NCI-H82 treated with DMSO at 0.1 percent for 48 hours (cell line): Measurements from ENCODE around the gene PRRC2B.
"Not testable (repeated sequence)": the region's sequence is repeated elsewhere in the genome, so short reads cannot be mapped to it uniquely, and the experiment has no call there.

ENCODE experiments used
- DNase-seq: peaks from one replicate; lab custom pipeline; 2025; ENCODE audit not compliant: unreplicated experiment; lab: John Stamatoyannopoulos, UW

The PRRC2B gene

GRCh38 chr9:131433302-131433854 is 39.5 kb downstream of the PRRC2B start:
- no peak for DNase-seq

- DNase-seq, result no peak
Observed at GRCh38 chr9:131434673-131435072, 40.8 kb downstream of the PRRC2B start.

DNA sequence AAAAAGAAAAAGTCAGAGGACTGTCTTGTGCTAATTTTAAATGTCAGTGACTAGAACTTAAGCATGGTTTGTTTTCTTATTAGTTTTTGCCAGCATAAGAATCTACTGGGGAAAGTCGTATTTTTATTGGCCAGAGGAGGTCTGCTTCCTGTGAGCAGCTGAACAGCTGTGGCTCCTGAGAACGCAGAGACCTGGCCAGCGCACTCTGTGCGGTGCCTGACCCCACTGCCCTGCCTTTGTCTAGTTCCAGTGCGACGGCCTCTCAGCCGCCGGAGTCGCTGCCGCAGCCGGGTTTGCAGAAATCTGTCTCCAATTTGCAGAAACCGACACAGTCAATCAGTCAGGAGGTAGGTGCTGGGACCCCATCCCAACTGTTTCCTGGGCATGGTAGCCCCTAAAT is 42.5 kb downstream of the PRRC2B start:
- DNase-seq, result no peak

GRCh38 chr9:131436865-131437271 is 43.0 kb downstream of the PRRC2B start:
- DNase-seq, result no peak

DNA sequence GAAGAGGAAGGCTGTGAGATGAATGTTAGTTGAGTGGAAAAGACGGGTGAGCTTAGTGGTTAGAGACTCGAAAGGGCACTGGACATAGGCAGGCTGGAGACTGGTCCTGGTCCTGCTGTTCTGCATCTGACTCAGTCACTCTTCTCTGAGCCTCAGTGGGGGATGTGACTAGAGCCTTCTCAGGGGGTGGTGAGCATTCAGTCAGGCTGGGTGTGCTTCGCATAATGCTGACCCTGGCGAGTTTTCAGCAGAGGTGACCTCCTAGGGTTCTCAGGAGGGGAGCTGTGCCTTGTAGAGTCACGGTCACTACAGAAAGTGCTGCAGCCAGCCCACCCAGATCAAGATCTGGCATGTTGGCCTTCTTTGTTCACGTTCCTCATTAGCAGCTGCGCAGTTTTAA is 44.3 kb downstream of the PRRC2B start:
- no peak for DNase-seq

DNA sequence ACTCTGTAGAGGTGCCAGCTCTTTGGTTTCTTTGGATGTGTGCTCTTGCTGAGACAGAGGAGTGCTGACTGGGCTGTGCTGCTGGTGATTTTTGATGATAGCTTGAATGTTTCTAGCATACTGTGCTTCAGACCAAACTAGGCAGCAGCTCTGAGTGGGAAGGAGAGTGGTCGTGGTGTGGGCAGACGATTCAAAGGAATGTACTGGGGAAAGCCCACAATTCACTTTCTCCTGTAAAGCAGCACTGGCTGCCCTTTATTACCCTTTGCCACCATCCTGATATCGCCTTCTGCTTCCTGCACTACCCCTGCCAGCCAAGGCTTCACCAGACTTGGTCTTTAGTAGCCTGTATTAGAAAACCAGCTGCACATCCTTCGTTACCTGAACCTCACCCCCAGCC is 45.3 kb downstream of the PRRC2B start:
- DNase-seq, result no peak

GRCh38 chr9:131441441-131441840 is 47.6 kb downstream of the PRRC2B start:
- no peak for DNase-seq

- no peak for DNase-seq
Observed at GRCh38 chr9:131442351-131442750, 48.5 kb downstream of the PRRC2B start.

GRCh38 chr9:131443648-131444047 is 49.8 kb downstream of the PRRC2B start:
- no peak for DNase-seq

DNA sequence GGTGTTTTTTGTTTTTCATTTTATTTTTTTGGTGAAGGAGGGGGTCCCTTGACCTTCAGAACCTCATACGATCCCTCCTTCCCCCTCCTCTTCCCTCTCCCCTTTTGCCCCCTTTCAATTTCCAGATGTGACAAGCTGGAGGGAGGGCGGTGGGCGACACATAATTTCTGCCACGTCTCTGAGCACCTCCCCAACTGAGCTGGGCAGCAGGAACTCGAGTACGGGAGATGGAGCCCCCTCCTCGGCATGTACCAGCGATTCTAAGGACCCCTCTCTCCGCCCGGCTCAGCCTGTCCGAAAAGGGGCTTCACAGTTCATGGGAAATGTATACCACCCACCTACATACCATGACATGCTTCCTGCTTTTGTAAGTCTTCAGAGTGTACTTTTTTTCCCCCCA is 52.4 kb downstream of the PRRC2B start:
- DNase-seq, result no peak

- no peak for DNase-seq
Observed at GRCh38 chr9:131447148-131447547, 53.3 kb downstream of the PRRC2B start.

- no peak for DNase-seq
Observed at GRCh38 chr9:131447600-131447999, 53.7 kb downstream of the PRRC2B start.

GRCh38 chr9:131448818-131449217 is 54.9 kb downstream of the PRRC2B start:
- no peak for DNase-seq

DNA sequence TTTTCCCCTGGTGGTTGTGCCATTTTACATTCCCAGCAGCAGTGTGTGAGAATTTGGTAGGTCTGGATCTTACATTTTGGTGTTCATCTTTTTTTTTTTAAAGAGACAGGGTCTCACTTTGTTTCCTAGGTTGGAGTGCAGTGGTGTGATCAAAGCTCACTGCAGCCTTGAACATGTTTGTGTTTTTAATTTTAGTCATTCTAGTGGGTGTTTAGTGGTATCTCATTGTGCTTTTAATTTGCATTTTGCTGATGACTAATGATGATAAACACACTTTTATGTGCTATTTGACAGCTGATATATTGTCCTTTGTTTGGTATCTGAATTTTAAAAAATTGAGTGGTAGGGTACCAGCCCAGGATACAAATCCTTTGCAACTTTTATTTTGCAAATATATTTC is 55.4 kb downstream of the PRRC2B start:
- DNase-seq, result no peak

DNA sequence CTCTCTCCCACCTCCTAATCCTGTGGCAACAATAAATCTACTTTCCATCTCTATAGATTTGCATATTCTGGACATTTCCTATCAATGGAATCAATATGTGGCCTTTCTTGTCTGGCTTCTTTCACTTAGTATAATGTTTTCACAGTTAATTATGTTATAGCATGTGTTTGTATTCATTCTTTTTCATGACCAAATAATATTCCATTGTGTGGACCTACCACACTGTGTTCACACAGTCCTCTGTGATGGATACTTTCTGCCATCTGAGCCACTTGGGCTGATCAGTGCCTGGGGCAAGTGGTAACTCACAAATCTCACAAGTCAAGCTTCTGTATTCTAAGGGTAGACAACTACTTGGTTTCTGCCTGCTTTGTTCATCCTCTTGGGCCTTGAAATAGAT is 60.1 kb downstream of the PRRC2B start:
- no peak for DNase-seq

GRCh38 chr9:131455655-131456054 is 61.8 kb downstream of the PRRC2B start:
- not testable (repeated sequence) for DNase-seq

- no peak for DNase-seq
Observed at GRCh38 chr9:131457746-131458145, 63.9 kb downstream of the PRRC2B start.

DNA sequence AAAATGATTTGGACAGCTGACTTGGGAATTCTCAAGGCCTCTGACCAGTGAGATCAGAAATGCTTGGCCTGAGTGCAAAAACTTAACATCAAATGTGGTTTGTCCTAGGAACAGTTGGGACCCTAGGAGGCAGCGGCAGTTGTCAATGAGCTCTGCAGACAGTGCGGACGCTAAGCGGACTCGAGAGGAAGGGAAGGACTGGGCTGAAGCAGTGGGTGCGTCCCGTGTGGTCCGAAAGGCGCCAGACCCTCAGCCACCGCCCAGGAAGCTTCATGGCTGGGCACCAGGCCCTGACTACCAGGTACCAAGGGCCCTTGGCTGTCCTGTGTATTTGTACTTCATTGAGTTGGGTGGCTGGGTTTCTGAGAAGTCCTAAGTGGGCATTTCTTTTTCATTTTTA is 65.2 kb downstream of the PRRC2B start:
- DNase-seq, result no peak

DNA sequence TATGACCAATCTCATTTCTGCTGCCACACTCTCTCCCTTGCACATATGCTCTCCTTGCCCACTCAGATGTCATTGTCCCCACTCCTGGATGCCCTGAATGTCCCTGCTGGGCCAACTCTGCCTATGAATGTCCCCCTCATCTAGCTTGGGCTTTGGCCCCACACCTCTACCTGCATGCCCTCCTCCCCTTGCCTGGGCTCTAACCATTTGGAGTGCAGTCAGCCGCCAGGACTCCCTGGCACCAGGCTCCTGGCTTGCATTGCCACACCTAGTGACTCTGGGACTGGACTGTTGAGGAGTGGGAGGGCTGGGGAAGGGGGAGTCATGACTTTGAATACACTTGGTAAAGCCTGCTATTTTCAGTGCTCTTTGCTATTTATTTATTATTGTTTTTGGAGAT is 67.3 kb downstream of the PRRC2B start:
- no peak for DNase-seq

- DNase-seq, result no peak
Observed at GRCh38 chr9:131464354-131465000, 70.6 kb downstream of the PRRC2B start.

DNA sequence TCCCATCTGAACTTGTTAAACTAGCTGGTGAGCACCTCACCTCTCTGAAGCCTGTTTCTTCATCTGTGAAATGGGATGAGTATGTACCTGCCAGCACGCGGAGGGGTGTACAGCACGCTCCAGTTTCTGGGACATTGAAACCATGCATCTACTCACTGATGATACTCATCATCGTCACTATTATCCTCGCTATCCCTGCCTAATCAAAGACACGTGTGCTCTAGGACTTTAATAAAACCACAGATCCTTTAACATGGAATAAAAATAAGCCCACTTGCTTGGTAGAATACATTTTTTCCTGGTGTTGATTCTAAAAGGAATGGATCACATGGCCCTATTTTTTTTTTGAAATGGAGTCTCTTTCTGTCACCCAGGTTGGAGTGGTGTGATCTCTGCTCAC is 71.5 kb downstream of the PRRC2B start:
- DNase-seq, result no peak

DNA sequence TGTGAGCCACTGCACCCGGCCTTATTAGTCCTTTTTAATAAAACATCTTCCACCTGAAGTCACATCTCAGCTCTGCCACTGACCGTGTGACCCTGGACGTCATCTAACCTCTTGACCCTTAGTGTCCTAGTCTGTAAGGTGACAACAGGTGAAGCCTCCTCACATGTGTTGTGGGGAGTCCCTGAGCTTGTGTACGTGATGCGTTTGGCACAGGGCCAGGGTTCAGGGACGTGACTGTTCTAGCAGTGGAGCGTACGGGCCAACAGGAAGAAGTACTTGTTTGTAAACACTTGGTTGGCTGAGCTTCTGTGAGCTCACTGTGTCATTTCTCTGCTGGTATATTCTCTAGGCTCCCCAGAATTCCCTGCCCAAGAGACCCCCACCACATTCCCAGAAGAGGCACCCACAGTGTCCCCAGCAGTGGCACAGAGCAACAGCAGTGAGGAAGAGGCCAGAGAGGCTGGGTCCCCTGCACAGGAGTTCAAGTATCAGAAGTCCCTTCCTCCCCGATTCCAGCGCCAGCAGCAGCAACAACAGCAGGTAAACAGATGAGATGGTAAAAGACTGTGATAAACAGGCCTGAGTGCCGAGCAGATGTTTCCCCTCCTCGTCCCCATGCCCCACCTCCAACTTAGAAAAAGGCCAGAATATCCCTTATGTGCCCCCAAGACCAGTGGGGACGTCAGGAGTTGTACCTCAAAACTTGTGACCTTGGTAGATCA is 73.5 kb downstream of the PRRC2B start:
- DNase-seq, result no peak

- DNase-seq, result no peak
Observed at GRCh38 chr9:131468031-131468430, 74.1 kb downstream of the PRRC2B start.
